Measurements from ENCODE around the gene KLK14. TPM values are rescaled to one million over a fixed set of nuclear protein-coding genes. Genes with fewer than 3 reads are reported as not detected.

The KLK14 gene
- total and polyA plus RNA-seq, 10 of the 15 experiments (the other 5 are each of a cell fraction or from before 2014, with no cell fraction given) = not detected

DNA sequence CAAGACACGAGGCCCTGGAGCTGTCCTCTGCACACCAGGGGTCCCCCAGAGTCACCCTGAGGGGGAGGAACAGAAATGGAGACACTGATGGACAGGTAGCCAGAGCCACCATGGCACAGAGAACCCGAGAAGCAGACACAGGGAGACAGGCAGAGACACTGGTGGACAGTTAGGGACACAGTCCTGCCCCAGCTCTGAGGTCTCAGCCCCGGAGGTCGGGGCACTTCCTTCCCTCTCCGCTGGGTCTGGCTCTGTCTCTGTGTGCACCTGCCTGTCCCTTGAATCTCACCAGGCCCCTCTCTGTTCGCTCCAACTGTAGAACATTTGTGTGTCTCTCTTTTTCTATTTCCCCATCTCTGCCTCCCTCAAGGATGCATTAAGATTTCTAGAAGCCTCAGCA lies 4.6 kb downstream of the KLK14 start (continued):
- TF ChIP-seq ZBTB40 (IDR thresholded peaks at IDR 0.05; ENCODE audit: borderline replicate concordance) = no peak

DNA sequence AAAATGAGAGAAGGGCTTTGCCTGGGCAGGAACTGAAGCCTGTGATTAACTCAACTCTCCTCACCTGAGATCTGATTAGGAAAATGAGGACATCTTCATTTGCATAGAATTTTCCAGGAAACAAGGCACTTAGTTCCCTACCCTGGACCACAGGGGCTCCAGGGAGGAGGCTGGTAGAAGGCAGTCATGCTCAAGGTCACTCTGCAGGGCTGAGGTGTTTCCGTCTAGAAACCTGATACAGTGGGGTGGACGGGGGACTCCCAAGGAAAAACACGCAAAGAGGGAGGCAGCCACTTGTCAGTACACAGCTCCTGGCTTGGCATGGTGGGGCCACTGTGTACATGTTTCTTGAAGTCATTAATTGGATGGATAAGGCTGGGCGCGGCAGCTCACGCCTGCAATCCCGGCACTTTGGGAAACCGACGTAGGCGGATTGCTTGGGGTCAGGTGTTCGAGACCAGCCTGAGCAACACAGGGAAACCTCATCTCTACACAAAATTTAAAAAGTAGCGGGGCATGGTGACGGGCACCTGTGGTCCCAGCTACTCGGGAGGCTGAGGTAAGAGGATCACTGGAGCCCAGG lies 6.0 kb downstream of the KLK14 start:
- 64% methylated on average over 14 of the region's 14 CpGs for WGBS (ENCODE audit: insufficient coverage, insufficient replicate concordance, low lambda C conversion rate, missing lambda C conversion rate)
- intact Hi-C loops (cut with micrococcal nuclease; ENCODE audit: unreplicated experiment) (no loop called here), in situ Hi-C loops (cut with MboI) (no loop called here)
- no peak overlapping the region for H3K9ac ChIP-seq (ENCODE audit: control insufficient read depth, insufficient read depth, low read length)
- SMC1A ChIA-PET (ENCODE audit: uncharacterized antibody, unreplicated experiment) = no interaction called here
- CTCF ChIA-PET = no interaction called here
- no peak overlapping the region for H2AFZ ChIP-seq (ENCODE audit: control insufficient read depth, low read depth, low read length)
- H4K20me1 ChIP-seq (ENCODE audit: control insufficient read depth, insufficient read depth) = no peaks in the 10 kb centered on the region
- no TSS peak for BruUV-seq (replicated peaks)
- H3K36me3 ChIP-seq (ENCODE audit: control insufficient read depth in 2 of 2, insufficient read depth in 2 of 2, low read length in 1 of 2) = no peaks in the 10 kb centered on the region
- H3K27ac ChIP-seq (ENCODE audit: control insufficient read depth, insufficient read depth) = no peak overlapping the region
- no peak for ATAC-seq
- H3K4me2 ChIP-seq (ENCODE audit: control insufficient read depth, insufficient read depth) = no peak overlapping the region
- no peak for DNase-seq (ENCODE audit: low read depth, low spot score)
- RAD21 ChIA-PET (ENCODE audit: unreplicated experiment) = no interaction called here
- H3K79me2 ChIP-seq (ENCODE audit: control insufficient read depth, insufficient read depth, low read length) = no peaks in the 10 kb centered on the region
- H3K27me3 ChIP-seq (replicated peaks in 1 of 2; ENCODE audit: control insufficient read depth in 2 of 2, insufficient read depth in 2 of 2, low read length in 1 of 2) = no peaks in the 10 kb centered on the region
- FAIRE-seq = no peak
- H3K4me1 ChIP-seq (ENCODE audit: control insufficient read depth, insufficient read depth, low read length) = no peaks in the 10 kb centered on the region
- no peak overlapping the region for H3K4me3 ChIP-seq
- POLR2A ChIA-PET = no interaction called here
- no peaks in the 10 kb centered on the region for H3K9me3 ChIP-seq (replicated peaks; ENCODE audit: control insufficient read depth, insufficient read depth, low read length)
- TF ChIP-seq NR2F1 (conservative IDR thresholded peaks at IDR 0.05) (no peak), CUX1 (IDR thresholded peaks at IDR 0.05; ENCODE audit: insufficient replicate concordance, low read depth, low read length) (no peak), TCF7 (IDR thresholded peaks at IDR 0.05; ENCODE audit: borderline replicate concordance) (no peak), CHD4 (IDR thresholded peaks at IDR 0.05) (no peak), RELA (IDR thresholded peaks at IDR 0.05; ENCODE audit: borderline replicate concordance, partially characterized antibody) (no peak), JUND (IDR thresholded peaks at IDR 0.05; ENCODE audit: low read depth, low read length) (no peak), POLR2AphosphoS5 (IDR thresholded peaks at IDR 0.05; ENCODE audit: low read length) (no peak), YY1 (IDR thresholded peaks at IDR 0.05; ENCODE audit: low read depth, low read length) (no peak), SUPT20H (IDR thresholded peaks at IDR 0.05; ENCODE audit: borderline replicate concordance, control insufficient read depth, low read depth, low read length) (no peak), ETV6 (conservative IDR thresholded peaks at IDR 0.05 in 1 of 2, IDR thresholded peaks at IDR 0.05 in 1 of 2; ENCODE audit: borderline replicate concordance in 1 of 2, low read depth in 1 of 2) (no peak)
- TF ChIP-seq, protein P1, sequence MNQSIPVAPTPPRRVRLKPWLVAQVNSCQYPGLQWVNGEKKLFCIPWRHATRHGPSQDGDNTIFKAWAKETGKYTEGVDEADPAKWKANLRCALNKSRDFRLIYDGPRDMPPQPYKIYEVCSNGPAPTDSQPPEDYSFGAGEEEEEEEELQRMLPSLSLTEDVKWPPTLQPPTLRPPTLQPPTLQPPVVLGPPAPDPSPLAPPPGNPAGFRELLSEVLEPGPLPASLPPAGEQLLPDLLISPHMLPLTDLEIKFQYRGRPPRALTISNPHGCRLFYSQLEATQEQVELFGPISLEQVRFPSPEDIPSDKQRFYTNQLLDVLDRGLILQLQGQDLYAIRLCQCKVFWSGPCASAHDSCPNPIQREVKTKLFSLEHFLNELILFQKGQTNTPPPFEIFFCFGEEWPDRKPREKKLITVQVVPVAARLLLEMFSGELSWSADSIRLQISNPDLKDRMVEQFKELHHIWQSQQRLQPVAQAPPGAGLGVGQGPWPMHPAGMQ (IDR thresholded peaks at IDR 0.05; ENCODE audit: borderline replicate concordance) = no peak
